ENCODE results near the gene GPC5. TPM values are rescaled to one million over a fixed set of nuclear protein-coding genes. Genes with fewer than 3 reads are reported as not detected.

Gene GPC5
- total and polyA plus RNA-seq, 4 donors, result 0.51 to 22.4 (median 2.0) TPM

DNA sequence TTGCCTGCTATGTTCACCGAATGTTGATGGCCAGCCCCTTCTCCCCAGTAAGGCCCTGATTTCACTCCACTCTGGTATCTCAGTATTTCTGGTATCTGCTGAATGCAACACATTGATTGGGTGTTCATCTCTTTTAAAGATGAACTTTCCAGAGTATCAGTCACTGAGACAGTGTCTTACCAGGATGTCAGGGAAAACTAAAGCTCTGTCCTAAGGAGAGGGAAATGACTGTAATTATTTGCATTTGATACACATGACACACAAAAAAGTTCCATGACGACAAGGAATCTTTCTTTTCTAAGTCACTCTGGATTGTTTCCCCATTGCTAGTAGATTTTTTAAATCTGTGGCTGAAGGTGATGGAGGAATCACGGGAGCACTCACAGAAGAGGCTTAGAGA lies 2.2 kb downstream of the GPC5 start:
- Histone ChIP-seq H3K27ac (ENCODE audit: low read depth in 1 of 2, low read length in 2 of 2) (no peak overlapping the region), H3K4me3 (ENCODE audit: low read depth in 1 of 3, low read length in 3 of 3) (no peak overlapping the region), H3K9me3 (ENCODE audit: control insufficient read depth in 4 of 4, low read length in 3 of 4) (no peaks in the 10 kb centered on the region), H3K4me1 (ENCODE audit: control insufficient read depth in 4 of 4, insufficient read depth in 4 of 4, low read length in 3 of 4) (peaks cover 4 to 18% (median 15%) of the 10 kb centered on the region in 4 donors), H3K36me3 (ENCODE audit: control insufficient read depth in 4 of 4, insufficient read depth in 3 of 4, low read depth in 1 of 4, low read length in 3 of 4) (no peaks in the 10 kb centered on the region), H3K27me3 (ENCODE audit: control insufficient read depth in 4 of 4, insufficient read depth in 4 of 4, low read length in 3 of 4) (peaks cover 0 to 17% (median 0%) of the 10 kb centered on the region in 4 donors), H3K9ac (ENCODE audit: low read depth in 1 of 2, low read length in 2 of 2) (no peak overlapping the region)
- 91% methylated on average over 3 of the region's 3 CpGs for WGBS
- TF ChIP-seq, protein P1, sequence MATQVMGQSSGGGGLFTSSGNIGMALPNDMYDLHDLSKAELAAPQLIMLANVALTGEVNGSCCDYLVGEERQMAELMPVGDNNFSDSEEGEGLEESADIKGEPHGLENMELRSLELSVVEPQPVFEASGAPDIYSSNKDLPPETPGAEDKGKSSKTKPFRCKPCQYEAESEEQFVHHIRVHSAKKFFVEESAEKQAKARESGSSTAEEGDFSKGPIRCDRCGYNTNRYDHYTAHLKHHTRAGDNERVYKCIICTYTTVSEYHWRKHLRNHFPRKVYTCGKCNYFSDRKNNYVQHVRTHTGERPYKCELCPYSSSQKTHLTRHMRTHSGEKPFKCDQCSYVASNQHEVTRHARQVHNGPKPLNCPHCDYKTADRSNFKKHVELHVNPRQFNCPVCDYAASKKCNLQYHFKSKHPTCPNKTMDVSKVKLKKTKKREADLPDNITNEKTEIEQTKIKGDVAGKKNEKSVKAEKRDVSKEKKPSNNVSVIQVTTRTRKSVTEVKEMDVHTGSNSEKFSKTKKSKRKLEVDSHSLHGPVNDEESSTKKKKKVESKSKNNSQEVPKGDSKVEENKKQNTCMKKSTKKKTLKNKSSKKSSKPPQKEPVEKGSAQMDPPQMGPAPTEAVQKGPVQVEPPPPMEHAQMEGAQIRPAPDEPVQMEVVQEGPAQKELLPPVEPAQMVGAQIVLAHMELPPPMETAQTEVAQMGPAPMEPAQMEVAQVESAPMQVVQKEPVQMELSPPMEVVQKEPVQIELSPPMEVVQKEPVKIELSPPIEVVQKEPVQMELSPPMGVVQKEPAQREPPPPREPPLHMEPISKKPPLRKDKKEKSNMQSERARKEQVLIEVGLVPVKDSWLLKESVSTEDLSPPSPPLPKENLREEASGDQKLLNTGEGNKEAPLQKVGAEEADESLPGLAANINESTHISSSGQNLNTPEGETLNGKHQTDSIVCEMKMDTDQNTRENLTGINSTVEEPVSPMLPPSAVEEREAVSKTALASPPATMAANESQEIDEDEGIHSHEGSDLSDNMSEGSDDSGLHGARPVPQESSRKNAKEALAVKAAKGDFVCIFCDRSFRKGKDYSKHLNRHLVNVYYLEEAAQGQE (IDR thresholded peaks at IDR 0.05), result no peak
- TF ChIP-seq HNF4A (conservative IDR thresholded peaks at IDR 0.05) (no peak), TAF1 (conservative IDR thresholded peaks at IDR 0.05) (no peak), RAD21 (IDR thresholded peaks at IDR 0.05) (no peak), FOXA2 (IDR thresholded peaks at IDR 0.05) (no peak), JUND (IDR thresholded peaks at IDR 0.05) (no peak), RXRA (IDR thresholded peaks at IDR 0.05) (no peak), EGR1 (IDR thresholded peaks at IDR 0.05; ENCODE audit: low read depth in 2 of 2) (no peak), NR2F2 (IDR thresholded peaks at IDR 0.05) (no peak), HNF4G (IDR thresholded peaks at IDR 0.05) (no peak), FOXA1 (IDR thresholded peaks at IDR 0.05) (no peak)
- TF ChIP-seq, protein P2, sequence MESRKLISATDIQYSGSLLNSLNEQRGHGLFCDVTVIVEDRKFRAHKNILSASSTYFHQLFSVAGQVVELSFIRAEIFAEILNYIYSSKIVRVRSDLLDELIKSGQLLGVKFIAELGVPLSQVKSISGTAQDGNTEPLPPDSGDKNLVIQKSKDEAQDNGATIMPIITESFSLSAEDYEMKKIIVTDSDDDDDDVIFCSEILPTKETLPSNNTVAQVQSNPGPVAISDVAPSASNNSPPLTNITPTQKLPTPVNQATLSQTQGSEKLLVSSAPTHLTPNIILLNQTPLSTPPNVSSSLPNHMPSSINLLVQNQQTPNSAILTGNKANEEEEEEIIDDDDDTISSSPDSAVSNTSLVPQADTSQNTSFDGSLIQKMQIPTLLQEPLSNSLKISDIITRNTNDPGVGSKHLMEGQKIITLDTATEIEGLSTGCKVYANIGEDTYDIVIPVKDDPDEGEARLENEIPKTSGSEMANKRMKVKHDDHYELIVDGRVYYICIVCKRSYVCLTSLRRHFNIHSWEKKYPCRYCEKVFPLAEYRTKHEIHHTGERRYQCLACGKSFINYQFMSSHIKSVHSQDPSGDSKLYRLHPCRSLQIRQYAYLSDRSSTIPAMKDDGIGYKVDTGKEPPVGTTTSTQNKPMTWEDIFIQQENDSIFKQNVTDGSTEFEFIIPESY (IDR thresholded peaks at IDR 0.05), result no peak
- TF ChIP-seq, protein P3, sequence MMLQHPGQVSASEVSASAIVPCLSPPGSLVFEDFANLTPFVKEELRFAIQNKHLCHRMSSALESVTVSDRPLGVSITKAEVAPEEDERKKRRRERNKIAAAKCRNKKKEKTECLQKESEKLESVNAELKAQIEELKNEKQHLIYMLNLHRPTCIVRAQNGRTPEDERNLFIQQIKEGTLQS (IDR thresholded peaks at IDR 0.05), result no peak
- DNase-seq (ENCODE audit: low spot score), result no peak

DNA sequence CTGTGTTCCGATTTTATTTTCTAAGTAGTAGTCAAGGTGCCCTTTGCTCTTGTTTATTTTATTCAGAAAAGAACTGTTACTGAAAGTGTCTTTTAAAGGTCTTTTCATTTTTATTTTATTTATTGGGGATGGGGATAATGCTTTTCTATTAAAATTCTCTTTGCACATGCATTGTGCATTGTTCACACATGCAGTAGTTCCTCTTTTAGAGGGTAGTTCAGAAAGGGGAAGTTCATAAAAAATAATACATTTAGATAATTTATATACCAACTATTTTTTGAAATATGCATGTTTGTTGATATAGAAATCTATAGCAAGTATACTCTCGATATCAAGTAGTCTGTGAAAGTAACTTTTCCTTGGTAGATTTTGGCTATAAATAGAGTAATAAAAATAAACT lies 3.5 kb downstream of the GPC5 start:
- H3K4me1 ChIP-seq (ENCODE audit: control insufficient read depth in 4 of 4, insufficient read depth in 4 of 4, low read length in 3 of 4), result peaks cover 4 to 18% (median 15%) of the 10 kb centered on the region in 4 donors

More for the DNA sequence above, 3.5 kb downstream of the GPC5 start:
- H3K27me3 ChIP-seq (ENCODE audit: control insufficient read depth in 4 of 4, insufficient read depth in 4 of 4, low read length in 3 of 4), result peaks cover 0 to 17% (median 0%) of the 10 kb centered on the region in 4 donors
- H3K9me3 ChIP-seq (ENCODE audit: control insufficient read depth in 4 of 4, low read length in 3 of 4), result no peaks in the 10 kb centered on the region
- no peaks in the 10 kb centered on the region for H3K36me3 ChIP-seq (ENCODE audit: control insufficient read depth in 4 of 4, insufficient read depth in 3 of 4, low read depth in 1 of 4, low read length in 3 of 4)
- H3K9ac ChIP-seq (ENCODE audit: low read depth in 1 of 2, low read length in 2 of 2), result no peak overlapping the region
- WGBS, result 81% methylated on average over 2 of the region's 2 CpGs
- no peak overlapping the region for H3K4me3 ChIP-seq (ENCODE audit: low read depth in 1 of 3, low read length in 3 of 3)
- no peak for DNase-seq (ENCODE audit: low spot score)
- TF ChIP-seq TAF1 (conservative IDR thresholded peaks at IDR 0.05), result no peak
- TF ChIP-seq RAD21 (IDR thresholded peaks at IDR 0.05), result no peak
- TF ChIP-seq, protein P3 (IDR thresholded peaks at IDR 0.05), result no peak
- no peak for TF ChIP-seq RXRA (IDR thresholded peaks at IDR 0.05)
- no peak for TF ChIP-seq FOXA1 (IDR thresholded peaks at IDR 0.05)
- TF ChIP-seq NR2F2 (IDR thresholded peaks at IDR 0.05), result no peak
- TF ChIP-seq EGR1 (IDR thresholded peaks at IDR 0.05; ENCODE audit: low read depth in 2 of 2), result no peak
- TF ChIP-seq HNF4A (conservative IDR thresholded peaks at IDR 0.05), result no peak
- TF ChIP-seq FOXA2 (IDR thresholded peaks at IDR 0.05), result no peak
- no peak overlapping the region for H3K27ac ChIP-seq (ENCODE audit: low read depth in 1 of 2, low read length in 2 of 2)
